NCI-H1694 (cell line): Measurements from ENCODE around the gene GNS.
A peak's percentile ranks its signal among the peaks of the same experiment; 100 is the strongest.
"Not testable (repeated sequence)": the region's sequence is repeated elsewhere in the genome, so short reads cannot be mapped to it uniquely, and the experiment has no call there.

Source experiments
- DNase-seq: peaks from one replicate; lab custom pipeline; 2025; lab: John Stamatoyannopoulos, UW

Gene GNS

DNA sequence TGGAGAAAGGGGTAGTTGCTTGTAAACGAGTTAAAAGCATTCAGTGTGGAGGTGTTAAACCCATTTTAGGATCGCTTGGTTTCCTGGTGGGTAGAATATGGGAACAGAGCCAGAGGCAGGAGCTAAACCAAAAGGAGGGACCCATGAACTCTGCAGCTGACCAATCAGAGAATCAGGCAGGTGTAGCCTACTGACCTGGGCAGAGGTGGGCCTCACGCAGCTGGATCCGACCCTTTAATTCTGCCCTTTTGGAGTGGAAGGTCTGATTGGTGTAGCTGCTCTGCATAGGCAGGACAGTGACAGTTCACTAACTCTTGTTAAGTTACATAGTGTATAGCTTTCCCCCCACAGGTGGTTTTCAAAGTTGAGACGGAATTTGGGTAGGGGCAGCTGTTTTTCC, 63.7 kb downstream of the GNS start:
- no peak for DNase-seq

DNA sequence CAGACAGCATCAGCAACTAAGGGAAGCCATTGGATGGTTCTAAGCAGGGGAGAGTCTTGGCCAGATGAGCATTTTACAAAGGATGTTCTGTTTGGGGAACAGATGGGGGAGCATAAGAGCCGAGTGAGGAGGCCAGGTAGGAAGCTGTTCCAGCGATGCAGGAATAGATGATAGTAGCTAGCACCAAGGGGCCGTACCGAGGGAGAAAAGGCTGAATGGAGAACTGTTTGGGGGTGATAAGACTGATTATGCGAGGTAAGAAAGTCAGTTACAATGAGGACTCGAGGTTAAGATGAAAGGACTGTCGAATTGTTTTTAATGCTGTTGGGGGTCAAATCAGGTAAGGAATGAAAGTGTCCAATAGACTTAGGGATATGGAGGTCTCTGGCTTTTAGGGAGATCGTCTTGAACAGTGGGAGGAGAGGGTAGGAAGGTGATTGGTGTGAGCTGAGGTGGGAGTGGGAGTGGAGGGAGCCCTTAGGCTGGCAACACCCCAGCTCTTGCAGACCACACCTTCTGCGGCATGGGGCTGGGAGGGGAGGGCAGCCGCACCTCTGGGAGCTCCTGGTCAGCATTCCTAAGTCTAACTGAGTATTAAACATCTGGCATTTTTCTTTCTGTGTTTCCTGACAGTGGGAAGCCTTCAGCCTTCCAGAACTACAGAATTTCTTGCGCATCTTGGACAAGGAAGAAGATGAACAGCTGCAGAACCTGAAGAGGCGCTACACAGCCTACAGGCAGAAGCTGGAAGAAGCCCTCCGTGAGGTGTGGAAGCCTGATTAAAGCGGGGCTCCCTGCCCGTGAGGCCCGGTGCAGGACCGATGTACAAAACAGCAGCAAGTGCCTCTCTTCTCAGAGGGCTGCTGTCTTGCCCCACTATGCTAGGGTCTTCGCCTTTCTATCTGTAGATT, 64.8 kb downstream of the GNS start:
- DNase-seq, result no peak

GRCh38 chr12:64691795-64692583, 67.2 kb downstream of the GNS start:
- no peak for DNase-seq

- no peak for DNase-seq
Observed at GRCh38 chr12:64691227-64691794, 67.9 kb downstream of the GNS start.

DNA sequence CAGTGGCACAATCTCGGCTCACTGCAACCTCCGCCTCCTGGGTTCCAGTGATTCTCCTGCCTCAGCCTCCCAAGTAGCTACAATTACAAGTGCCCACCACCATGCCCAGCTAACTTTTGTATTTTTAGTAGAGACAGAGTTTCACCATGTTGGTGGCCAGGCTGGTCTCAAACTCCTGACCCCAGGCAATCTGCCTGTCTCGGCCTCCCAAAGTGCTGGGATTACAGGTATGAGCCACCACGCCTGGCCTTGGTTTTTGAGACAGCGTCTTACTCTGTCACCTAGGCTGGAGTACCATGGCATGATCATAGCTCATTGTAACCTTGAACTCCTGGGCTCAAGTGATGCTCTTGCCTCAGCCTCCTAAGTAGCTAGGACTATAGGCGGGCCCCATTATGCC, 69.0 kb downstream of the GNS start:
- DNase-seq, result not testable (repeated sequence)

- no peak for DNase-seq
Observed at GRCh38 chr12:64688715-64689114, 70.5 kb downstream of the GNS start.

GRCh38 chr12:64688219-64688618, 71.0 kb downstream of the GNS start:
- no peak for DNase-seq

- DNase-seq, result no peak
Observed at GRCh38 chr12:64687816-64688215, 71.4 kb downstream of the GNS start.

DNA sequence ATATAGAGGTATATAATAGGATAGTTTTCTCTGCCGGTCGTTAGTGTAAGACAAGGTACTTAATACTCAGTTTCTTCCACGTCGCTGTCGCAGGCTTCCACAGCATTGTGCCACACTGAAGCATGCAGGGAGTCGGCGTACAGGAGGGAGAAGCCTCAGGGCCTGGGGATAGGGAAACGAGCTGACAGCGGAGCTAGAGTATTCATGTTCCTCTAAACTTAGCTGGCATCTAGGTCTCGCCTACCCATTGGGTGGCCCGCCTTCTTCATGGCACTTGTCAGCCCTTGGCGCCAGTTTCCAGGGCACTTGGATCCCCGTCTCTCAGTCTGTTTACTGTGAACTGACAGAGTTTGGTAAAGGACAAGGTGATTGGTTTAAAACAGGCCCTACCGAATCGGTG, 73.6 kb downstream of the GNS start:
- DNase-seq, result no peak

DNA sequence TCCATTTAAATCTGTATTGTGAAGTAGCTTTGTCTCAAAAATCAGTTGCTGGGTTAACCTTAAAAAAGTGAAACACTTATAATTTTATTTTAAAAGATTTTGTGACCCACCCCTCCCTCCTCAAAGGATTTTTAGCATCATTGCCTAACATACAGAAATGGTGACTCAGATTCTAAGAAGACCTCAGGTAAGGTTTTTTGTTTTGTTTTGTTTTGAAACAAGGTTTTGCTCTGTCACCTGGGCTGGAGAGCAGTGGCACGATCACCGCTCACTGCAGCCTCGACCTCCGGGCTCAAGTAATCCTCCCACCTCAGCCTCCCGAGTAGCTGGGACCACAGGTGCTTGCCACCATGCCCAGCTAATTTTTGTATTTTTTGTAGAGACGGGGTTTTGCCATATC, 74.2 kb downstream of the GNS start:
- no peak for DNase-seq

DNA sequence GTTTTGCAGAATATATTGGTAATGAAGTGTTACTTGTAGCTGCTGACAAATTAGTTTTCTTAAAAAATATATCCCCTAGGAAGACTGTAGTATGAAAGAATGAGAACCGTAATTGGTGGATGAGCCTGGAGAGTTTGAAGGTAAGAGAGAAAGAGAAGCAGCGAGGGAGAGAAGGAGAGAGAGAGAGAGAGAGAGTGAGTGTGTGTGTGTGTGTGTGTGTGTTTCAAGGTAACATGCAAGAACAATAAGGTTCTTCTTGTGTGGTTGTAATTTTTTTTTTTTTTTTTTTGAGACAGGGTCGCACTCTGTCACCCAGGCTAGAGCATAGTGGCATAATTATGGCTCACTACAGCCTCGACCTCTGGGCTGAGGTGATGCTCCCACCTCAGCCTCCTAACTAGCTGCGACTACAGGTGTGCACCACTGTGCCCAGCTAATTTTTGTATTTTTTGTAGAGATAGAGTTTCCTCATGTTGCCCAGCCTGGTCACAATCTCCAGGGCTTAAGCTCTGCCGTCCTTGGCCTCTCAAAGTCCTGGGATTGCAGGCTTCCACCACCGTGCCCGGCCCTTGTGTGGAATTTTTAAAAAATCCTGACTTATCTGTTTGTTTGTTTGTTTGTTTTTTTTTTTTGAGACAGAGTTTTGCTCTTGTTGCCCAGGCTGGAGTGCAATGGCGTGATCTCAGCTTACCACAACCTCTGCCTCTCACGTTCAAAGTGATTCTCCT, 75.2 kb downstream of the GNS start:
- no peak for DNase-seq

DNA sequence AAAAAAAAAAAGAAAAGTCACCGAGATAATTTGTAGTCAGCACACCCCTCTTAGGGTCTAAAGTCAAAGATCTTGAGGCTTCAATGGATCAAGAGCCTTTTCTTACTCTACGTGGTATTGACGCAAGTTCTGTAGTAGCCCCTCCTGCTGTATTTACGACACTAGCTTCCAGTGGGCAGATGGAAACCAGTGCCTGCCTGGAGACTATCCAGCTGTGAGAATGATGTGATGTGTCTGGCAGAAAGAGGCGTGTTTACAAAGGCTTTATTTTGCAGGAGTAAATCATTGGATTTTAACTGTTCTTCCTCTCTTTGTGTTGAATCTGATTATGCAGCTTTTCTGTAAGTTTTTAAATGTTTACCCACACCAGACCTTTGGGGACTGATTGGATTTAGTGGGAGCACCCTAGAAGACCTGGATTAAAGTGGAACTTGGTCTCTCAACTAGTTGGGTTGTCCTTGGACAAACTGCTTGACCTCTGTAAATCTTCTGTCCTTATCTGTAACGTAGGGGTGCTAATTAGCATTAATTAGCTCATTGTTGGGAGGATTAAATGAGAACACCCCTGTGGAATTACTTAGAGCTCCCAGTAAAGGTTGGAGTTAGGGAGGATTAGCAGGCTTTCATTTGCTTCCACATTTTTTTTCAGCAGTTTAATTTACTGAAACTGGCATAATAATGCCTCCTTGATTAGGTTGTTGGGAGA, 76.5 kb downstream of the GNS start:
- peak; percentile 61 for DNase-seq

DNA sequence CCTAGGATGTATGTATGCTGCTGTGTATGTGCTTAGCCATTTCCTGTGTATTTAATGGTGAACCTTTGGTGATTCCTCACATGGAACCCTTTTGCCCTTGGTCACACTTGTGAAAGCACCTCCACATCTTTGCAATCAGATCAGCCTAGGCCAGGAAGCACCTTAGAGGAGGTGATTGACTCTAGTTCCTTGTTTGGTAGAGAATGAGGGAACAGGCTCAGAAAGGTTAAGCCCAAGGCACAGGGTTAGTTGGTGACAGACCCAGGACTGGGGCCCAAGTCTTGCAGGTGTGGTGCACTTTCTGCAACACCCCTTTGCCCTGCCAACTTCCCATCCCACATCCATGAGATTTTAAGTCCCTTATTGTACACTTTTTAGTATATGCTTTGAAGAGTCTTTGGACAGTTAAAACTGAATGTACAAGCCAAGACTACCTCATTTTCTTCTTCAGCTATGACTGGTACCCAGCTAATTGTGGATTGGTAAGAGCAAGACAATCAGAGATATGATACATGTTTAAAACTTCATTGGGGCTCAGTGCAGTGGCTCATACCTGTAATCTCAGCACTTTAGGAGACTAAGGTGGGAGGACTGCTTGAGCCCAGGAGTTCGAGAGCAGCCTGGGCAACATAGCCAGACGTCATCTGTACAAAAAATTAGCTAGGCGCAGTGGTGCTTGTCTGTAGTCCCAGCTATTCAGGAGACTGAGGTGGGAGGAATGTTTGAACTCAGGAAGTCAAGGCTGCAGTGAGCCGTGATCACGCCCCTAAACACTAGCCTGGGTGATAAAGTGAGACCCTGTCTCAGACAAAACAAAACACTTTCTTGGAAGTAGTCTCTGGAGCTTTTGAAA, 77.8 kb downstream of the GNS start:
- no peak for DNase-seq

GRCh38 chr12:64680235-64680634, 79.0 kb downstream of the GNS start:
- no peak for DNase-seq

- DNase-seq, result peak; percentile 9
Observed at GRCh38 chr12:64679487-64680001, 79.7 kb downstream of the GNS start.

DNA sequence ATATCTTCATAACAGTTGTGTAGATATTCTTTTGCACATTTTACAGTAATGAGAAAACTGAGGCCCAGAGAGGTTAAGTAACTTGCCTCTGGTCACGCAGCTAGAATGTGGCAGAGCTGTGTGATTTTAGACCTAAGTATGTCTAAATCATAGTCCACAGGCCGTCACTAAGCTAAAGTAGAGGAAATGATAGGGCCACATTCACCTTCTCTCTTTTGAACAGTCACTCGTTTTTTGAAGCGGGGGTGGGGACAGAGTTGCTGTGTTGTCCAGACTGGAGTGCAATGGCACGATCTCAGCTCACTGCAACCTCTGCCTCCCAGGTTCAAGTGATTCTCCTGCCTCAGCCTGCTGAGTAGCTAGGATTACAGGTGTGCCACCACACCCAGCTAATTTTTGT, 80.4 kb downstream of the GNS start:
- DNase-seq, result no peak

DNA sequence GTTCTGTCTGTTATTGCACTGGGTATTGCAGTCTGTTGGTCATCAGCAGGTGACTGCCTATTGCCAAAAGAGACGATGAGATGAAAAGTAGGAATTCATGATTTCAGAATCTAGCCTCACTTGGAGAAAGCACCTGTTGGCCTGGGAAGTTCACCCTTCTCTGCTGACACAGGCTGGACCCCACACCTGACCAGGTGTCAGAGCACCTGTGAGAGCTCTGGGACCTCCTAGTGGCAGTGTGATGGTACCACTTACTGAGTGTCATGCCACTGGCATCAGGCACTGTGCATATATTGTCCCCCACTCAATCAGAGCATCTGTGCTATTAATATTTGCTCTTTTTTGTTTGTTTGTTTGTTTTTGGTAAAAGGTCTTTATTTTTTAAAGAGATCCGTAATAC, 81.0 kb downstream of the GNS start:
- no peak for DNase-seq

- no peak for DNase-seq
Observed at GRCh38 chr12:64675795-64676194, 83.4 kb downstream of the GNS start.

GRCh38 chr12:64674367-64674922, 84.8 kb downstream of the GNS start:
- DNase-seq, result no peak
